ENCODE results near the gene UBIAD1.
"Not testable (repeated sequence)": the region's sequence is repeated elsewhere in the genome, so short reads cannot be mapped to it uniquely, and the experiment has no call there.

UBIAD1 gene

GRCh38 chr1:11280719-11281376 lies 7.8 kb downstream of the UBIAD1 start:
- no peak for DNase-seq

DNA sequence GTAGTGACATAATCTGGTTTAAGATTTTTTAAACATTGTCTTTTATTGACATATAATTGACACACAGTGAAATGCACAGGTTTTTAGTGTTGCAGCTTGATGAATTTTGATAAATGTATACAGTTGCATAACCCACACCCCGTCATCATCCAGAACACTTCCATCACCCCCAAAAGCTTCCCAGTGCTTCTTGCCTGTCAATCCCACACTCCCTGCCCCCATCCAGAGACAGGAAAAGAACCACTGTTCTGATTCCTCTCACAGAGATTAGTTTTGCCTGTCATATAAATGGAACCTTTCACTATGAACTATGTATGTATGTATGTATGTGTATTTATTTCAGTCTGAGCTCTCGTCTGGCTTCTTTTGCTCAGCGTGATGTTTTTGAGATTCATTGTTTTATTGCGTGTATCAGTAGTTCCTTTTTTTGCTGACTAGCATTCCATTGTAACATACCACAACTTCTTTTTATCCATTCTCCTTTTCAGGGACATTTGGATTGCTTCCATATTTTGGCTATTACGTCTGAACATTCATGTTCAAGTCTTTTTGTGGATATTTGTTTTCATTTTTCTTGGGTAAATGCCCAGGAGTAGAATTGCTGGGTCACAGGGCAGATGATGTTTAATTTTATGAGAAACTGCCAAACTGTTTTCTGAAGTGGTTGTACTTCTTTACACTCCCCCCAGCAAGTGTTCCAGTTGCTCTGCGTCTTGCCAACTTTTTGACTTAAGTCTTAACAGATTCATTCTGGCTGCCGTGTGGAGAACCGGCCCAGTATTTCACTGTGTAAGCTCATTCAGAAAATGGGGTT lies 8.7 kb downstream of the UBIAD1 start:
- DNase-seq, result no peak

DNA sequence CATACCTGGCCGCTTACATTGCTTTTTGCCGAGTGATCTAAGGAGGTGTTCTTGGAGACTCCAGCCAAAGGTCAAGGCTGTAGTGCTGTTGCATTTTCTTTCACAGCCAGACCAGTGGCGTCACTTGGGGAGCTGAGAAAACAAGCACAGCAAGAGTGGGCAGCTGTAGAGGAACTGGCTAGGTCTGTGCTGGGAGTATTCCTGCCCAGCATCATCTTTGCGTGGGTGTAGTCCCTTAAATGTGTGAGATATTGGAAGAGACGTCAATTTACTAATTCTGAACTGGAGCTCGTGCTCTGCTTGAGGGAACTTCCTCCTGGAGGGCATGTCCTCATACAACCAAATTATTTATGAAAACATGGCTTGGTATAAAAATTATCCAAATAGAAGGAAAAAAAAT lies 10.2 kb downstream of the UBIAD1 start:
- DNase-seq, result no peak

DNA sequence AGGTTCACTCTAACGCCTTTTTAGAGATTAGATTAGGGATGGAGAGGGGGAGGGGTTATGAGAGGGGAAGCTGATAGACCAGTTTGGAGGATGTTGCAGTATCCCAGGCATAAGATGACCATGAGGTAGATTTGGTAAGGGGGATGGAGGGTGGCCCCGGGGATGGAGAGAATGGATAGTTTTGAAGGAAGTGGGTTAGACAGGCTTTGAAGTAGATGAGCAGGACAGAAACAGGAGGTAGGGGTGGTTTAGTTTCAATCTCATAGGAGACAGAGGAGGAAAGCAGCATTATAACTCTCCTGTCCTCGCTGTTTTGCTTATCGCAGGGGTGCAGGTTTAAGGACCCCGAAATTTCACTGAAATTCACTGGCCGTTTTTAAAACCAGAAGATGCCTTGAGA lies 11.8 kb downstream of the UBIAD1 start:
- no peak for DNase-seq

DNA sequence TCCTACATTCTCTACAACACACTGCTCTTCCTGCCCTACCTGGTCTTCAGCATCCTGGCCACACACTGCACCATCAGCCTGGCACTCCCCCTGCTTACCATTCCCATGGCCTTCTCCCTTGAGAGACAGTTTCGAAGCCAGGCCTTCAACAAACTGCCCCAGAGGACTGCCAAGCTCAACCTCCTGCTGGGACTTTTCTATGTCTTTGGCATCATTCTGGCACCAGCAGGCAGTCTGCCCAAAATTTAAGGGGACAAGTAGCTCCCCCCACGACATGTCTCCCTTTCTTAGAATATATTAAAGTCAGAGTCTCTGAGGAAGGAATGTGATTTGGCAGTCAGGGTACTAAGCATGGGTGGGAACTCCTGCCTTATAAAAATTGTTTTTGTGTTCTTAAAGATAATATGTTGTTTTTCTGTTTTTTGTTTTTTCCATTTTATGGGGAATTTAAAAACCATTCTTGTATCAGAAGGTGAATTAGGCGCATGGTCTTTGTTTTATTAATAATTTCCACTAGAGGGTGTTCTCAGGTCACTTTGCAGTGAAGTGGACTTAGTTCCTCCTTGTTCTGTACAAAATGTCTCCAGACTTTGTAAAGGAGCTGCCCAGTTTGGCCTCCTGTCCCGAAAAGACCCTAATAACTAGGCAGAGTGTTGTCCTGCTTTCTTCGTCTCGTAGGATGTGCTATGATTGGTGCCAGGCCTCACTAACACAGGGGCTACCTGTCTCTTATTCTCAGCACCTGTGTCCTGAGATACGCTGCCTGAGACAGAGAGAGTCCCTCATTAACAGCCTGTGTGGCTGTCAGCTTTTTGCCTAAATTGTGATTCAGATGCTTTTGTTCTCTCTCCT lies 13.1 kb downstream of the UBIAD1 start:
- no peak for DNase-seq

GRCh38 chr1:11286735-11287410 lies 13.9 kb downstream of the UBIAD1 start:
- no peak for DNase-seq

GRCh38 chr1:11289064-11289463 lies 16.1 kb downstream of the UBIAD1 start:
- DNase-seq, result no peak

GRCh38 chr1:11291049-11291448 lies 18.1 kb downstream of the UBIAD1 start:
- no peak for DNase-seq

- DNase-seq, result no peak
These were observed 20.9 kb downstream of the UBIAD1 start for GRCh38 chr1:11293856-11294255.

DNA sequence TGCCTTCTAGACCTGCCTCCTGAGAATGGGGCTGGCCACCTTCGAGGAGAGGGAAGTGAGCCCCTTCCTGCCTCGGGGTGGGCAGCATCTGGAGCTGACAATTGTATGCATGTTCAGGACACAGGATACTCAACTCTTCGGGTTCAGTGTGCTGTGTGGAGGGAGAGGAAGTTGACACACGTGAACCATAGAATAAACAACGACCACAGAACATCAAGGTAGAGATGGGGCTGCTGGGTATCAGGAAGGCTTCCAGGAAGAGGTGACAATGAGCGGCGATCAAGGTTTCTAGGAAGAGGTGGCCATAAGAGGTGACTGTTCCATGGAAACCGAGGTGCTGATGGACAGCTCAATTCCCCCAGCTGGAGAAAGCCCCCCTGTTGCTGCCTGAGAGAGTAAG lies 22.0 kb downstream of the UBIAD1 start:
- no peak for DNase-seq

DNA sequence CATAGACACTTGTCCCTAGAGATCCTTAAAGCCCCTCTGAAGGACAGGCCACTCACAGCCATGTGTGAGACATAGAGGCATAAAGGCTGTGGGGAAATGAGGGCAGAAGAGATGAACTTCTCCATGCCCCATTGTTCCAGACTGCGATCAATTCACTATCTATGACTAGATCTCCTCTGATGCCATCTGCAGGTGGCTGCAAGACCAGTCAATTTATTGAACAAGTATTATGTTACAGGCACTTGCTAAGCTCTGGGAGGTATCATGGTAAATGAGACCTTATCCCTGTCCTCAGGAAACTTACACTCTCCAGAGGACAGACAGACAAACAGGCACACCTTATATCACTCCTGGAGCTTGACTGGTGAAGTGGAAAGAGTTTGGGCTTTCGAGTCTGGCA lies 22.9 kb downstream of the UBIAD1 start:
- no peak for DNase-seq

GRCh38 chr1:11297774-11298173 lies 24.8 kb downstream of the UBIAD1 start:
- not testable (repeated sequence) for DNase-seq

DNA sequence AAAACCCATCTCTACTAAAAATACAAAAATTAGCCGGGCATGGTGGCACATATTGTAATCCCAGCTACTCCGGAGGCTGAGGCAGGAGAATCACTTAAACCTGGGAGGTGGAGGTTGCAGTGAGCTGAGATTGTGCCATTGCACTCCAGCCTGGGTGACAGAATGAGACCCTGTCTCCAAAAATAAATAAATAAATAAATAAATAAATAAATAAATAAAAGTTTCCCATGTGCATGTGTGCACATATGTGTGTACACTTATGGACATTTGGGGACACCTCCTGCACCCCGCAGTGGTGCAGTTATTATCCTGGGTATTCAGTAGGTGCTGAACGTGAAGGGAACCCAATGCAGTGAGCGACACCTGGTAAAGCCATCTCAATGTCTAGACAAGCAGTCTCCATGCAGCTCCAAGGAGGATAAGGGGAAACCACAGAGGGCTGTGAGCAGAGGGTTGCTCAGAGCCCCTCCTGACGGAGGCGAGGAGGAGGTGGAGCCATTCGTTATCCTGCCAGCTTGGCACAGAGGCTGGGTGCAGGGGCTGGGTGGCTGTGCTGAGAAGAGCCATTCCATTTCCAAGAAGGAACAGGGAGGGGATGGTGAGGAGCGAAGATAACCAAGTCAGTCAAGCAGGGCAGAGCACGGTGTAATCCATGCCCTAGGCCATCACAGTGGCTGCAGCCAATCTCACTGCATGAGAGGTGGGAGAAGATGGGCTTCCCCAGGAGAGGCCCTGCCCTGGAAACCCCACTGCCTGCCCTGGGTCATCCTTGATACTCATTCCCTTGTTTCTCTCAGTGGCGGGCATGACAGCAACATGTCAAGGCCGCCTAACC lies 25.6 kb downstream of the UBIAD1 start:
- no peak for DNase-seq

- no peak for DNase-seq
These were observed 26.2 kb downstream of the UBIAD1 start for GRCh38 chr1:11299225-11299574.

DNA sequence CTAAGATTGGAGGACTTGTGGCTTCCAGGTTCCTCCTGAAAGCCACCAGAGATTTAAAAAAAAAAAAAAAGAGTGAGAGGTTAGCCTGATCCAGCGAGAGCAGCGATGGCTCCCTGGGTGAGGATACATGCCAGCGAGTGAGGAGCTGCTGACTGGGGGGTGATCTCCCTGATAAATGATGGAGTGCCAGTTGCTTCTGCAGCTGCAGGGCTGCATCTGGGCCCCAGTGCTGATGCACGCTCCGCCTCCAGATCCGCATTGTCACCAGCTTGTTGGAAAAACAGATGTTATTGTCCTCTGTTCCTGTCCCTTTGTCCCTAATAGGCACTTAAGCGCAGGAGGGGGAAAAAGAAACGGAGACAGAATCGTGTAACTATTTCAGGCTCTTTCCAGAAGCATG lies 28.6 kb downstream of the UBIAD1 start:
- DNase-seq, result no peak

- DNase-seq, result no peak
These were observed 29.4 kb downstream of the UBIAD1 start for GRCh38 chr1:11302366-11302765.

GRCh38 chr1:11305516-11305915 lies 32.5 kb downstream of the UBIAD1 start:
- DNase-seq, result not testable (repeated sequence)

DNA sequence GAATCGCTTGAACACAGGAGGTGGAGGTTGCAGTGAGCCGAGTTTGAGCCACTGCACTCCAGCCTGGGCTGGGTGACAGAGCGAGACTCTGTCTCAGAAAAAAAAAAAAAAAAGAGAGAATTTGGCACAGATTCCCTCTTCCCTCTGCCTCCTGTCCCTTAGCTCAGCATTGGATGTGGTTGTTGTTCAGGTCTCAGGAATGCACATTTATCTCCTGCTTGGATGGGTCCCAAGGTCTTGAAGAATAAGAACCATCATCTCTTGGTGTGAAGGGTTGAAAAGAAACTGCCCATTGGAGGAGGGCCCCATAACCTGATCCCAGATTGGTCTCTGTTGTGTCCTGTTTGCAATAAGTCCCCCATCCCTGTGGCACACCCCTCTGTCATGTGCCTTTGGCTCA lies 34.9 kb downstream of the UBIAD1 start:
- DNase-seq, result no peak

DNA sequence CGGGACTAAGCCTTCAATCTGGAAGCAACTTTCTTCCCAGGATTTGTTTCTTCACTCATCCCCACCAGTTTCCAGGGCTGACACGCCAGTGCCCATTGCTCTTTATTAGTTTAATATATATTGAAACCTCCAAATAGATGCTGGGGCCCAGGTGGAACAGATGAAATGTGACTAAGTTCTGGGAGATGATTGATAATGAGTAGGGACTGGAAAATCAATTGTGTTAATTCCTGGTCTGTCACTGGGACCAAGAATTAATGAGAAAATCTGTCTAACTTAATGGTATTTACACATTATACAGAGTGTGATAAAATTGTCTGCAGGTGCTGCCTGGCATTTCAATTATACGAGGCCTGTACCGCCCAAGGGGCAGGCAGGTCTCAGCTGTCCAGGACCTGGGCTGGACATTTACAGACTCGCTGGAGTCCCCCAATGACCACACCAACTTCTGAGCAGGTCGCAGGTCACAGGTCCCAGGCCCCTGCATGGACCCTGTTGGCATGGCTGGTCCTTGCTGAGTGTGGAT lies 35.8 kb downstream of the UBIAD1 start:
- DNase-seq, result no peak

DNA sequence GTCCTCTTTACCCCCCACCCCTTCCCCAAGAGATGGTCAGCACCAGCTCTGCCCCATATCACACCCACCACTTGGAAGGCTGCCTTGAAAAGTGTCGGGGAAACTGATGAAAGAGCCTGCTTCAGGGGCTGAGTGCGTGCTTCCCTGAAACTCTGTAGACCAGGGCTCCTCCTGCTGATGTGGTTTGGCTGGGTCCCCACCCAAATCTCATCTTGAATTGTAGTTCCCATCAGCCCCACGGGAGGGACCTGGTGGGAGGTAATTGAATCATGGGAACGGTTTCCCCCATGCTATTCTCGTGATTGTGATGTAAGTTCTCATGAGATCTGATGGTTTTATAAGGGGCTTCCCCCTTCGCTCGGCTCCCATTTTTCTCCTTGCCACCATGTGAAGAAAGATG lies 36.4 kb downstream of the UBIAD1 start:
- DNase-seq, result no peak

GRCh38 chr1:11311816-11312755 lies 39.1 kb downstream of the UBIAD1 start:
- no peak for DNase-seq
